GM12864 (cell line): ENCODE data around the gene ALG11.

ENCODE experiments used
- DNase-seq: peaks from one replicate; pipeline ENCODE4 v3.0.0-alpha.2; 2011; ENCODE audit warnings: low read depth
- H3K4me3 ChIP-seq: 2 replicates; pipeline ENCODE4 v1.5.1; 2011; ENCODE audit warnings: mild to moderate bottlenecking, low read depth, low read length, control low read depth
- TF ChIP-seq, protein P1 (sequence below): IDR thresholded peaks from 2 replicates; pipeline ENCODE4 v1.5.1; 2011; ENCODE audit warnings: low read depth, mild to moderate bottlenecking, moderate library complexity, low read length, control low read depth, inconsistent platforms; ENCODE audit errors: missing control alignments

The ALG11 gene

DNA sequence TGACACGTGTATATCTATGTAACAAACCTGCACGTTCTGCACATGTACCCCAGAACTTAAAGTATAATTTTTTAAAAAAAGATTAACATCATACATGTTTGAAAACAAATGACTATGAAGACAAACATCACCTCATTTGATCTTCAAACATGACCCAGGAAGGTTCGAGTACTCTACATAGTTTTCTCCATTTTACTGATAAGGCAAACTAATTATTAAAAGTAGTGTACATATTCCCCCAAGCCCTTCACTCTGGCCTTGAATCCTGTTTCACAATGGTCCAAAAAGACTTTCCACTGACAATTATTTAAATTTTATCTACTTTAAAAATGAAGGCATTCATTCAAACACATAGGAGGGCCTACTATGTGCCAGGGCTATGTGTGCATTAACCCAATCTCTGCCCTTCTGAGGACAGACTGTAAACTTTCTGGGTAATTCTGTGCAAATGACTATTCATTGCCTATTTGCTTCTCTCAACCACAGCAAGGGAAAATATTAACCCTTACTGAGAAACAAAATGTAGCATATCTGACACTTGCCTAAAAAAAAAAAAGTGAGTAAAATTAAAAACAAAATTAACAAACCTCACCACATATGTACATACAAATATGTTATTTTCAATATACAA, 23.1 kb upstream of the ALG11 start:
- no peak overlapping the region for H3K4me3 ChIP-seq
- no peak for DNase-seq
- TF ChIP-seq, protein P1, sequence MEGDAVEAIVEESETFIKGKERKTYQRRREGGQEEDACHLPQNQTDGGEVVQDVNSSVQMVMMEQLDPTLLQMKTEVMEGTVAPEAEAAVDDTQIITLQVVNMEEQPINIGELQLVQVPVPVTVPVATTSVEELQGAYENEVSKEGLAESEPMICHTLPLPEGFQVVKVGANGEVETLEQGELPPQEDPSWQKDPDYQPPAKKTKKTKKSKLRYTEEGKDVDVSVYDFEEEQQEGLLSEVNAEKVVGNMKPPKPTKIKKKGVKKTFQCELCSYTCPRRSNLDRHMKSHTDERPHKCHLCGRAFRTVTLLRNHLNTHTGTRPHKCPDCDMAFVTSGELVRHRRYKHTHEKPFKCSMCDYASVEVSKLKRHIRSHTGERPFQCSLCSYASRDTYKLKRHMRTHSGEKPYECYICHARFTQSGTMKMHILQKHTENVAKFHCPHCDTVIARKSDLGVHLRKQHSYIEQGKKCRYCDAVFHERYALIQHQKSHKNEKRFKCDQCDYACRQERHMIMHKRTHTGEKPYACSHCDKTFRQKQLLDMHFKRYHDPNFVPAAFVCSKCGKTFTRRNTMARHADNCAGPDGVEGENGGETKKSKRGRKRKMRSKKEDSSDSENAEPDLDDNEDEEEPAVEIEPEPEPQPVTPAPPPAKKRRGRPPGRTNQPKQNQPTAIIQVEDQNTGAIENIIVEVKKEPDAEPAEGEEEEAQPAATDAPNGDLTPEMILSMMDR, result no peak

DNA sequence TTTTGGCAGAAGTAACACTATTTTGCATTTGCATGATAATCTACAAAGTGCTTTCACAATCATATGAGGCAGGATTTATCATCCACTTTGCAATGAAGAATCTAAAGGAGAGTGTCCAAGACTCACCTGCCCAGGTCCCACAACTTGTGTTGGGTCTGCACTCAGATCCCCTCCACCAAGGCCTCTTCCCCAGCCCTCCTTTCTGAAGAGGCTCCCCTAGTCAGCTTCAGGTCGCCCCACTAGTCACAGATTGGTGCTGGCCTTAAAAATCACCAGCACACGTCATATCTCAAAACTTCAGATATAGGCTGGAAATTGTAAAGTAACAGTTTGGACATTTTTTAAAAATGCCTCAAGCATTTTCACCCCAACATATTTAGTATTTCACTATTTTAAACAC, 18.5 kb upstream of the ALG11 start:
- DNase-seq, result no peak
- TF ChIP-seq, protein P1, result no peak
- H3K4me3 ChIP-seq, result no peak overlapping the region

DNA sequence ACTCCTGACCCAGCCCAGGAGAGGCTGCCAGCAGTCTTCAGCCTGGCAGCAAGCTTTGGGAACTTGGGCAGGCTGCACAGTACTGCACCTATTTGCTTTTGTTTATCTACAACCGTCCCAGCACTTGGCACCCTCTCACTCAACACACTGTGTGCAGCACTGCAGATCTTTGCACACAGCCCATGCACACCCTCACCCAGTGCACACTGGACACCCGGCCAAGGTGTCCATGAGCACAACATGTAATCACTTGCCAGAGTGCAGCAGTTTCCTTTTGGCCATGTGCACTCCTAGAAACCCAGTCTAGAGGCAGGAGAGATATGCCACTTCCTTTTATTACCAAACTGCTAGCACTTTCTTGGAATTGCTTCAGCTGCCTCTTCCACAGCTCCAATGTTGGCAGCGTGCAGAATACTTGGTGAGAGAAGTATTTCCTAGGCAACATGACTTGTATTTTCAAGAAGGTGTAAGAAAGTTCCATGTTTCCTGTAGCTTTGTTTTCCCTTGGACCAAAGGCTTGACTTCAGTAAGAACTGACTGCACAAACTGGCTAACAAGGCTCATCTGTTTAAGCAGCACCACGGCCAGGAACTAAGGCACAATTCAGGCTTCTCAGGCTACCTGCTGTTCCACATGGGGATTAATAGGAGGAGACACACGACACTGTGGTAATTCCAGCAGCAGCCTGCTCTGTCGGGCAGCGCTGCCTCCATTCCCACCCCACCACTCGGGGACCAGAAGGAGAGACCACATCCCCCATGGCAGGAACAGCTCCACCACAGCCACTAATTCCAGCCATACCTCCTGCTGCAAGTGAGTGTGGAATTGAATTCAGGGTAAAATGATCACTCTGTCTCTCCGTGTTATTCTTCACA, 16.3 kb upstream of the ALG11 start:
- H3K4me3 ChIP-seq, result no peak overlapping the region
- DNase-seq, result no peak
- TF ChIP-seq, protein P1, result no peak

DNA sequence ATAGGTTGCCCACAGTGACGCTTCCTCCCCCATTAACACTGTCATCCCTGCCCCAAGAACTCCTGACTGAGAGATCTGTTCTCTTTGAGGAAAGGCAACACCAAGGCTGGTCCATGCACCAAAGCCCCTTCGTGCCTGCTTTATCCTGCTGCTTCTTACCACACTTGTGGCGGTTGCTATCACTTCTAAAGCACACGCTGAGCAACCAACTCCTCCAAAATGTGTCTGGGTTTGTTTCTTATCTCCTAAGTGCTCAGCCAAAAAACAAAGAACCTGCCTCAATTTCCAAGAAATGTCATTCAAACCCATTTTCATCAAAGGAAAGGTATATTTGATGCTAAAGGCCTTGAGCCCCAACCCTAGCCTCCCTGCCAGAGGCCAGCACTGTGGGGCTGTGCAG, 15.6 kb upstream of the ALG11 start:
- H3K4me3 ChIP-seq, result no peak overlapping the region
- DNase-seq, result no peak
- TF ChIP-seq, protein P1, result no peak

DNA sequence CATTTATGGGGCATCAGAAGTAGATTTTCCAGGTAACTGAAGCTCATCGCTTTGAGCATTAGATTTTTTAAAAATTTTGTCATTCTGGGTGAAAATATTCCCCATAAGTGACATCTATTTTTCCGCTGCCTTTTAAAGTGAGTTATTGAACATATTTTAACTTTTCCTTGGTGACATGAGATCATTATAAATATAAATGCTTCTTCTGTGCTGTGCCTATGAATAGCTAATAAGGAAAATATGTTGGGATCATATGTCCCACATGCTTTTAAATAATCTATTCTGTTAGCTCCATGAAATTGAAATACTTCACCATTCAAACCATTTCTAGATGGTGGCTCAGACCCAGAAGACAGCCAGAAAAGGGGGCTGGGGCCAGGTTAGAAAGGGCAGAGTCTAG, 15.0 kb upstream of the ALG11 start:
- H3K4me3 ChIP-seq, result no peak overlapping the region
- no peak for DNase-seq
- TF ChIP-seq, protein P1, result no peak

DNA sequence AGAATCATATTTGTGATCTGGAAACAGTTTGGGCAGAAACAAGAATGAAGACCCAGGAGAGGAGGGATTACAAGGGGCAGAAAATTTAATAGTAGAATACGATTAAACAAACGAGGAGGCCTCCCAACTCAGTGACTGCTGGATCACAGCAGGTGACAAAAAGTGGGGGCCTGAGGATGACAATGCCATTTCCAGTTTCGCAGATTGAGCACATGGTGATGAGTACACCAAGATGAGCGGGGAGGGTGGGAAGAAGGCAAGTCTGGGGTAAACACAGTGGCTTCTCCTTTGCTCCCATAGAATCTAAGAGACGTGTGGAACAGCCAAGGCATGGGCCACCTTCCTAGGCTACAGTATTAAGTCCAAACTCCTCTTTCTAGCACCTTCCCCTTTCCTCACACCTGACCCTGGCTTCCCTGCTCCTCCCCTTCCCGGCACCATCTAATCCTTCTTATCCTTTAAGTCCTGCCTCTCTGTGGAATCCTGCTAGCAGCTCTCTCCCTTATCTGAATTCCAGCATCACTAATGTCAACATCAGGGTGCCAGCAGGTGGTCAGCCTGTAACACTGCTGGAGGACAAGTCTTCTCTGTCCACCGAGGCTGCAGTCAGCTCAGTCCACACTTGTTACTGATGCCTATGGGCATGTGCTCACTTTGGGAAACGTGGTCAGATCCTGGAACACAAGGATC, 14.4 kb upstream of the ALG11 start:
- DNase-seq, result no peak
- TF ChIP-seq, protein P1, result no peak
- H3K4me3 ChIP-seq, result no peak overlapping the region
